Breast epithelium (tissue), 4 donors: ENCODE results near the gene KRTAP10-1. TPM values are rescaled to one million over a fixed set of nuclear protein-coding genes. Genes with fewer than 3 reads are reported as not detected.

Experiments used
- DNase-seq, 2 donors: peaks; one replicate each; pipeline ENCODE4 v3.0.0-alpha.2; 2019; ENCODE audit warnings: low spot score in 2 of 2
- H3K27ac ChIP-seq, 2 donors: fragments of 200-600 bp; sonication (generic) in 1 of 2; one replicate each; pipeline ENCODE4 v1.5.1; 2016 to 2019; ENCODE audit warnings: mild to moderate bottlenecking in 1 of 2
- H3K27me3 ChIP-seq, 2 donors: fragments of 200-600 bp; sonication (generic) in 1 of 2; one replicate each; pipeline versions ENCODE4 v1.5.1 to v1.6.0; 2017 to 2019; ENCODE audit warnings: control low read depth in 1 of 2, mild to moderate bottlenecking in 1 of 2
- H3K36me3 ChIP-seq: fragments of 200-600 bp; one replicate; pipeline ENCODE4 v1.5.1; 2019
- H3K4me1 ChIP-seq, 2 donors: fragments of 200-600 bp; sonication (generic); one replicate each; pipeline ENCODE4 v1.5.1; 2016 to 2019; ENCODE audit warnings: control low read depth in 1 of 2
- H3K4me3 ChIP-seq, 3 donors: fragments of 200-600 bp; sonication (generic); 1 replicate in 2 of 3; 2 replicates in 1 of 3; pipeline ENCODE4 v1.5.1; 2016 to 2019; ENCODE audit warnings: mild to moderate bottlenecking in 3 of 3, moderate library complexity in 2 of 3
- H3K9me3 ChIP-seq, 2 donors: fragments of 200-600 bp; sonication (generic) in 1 of 2; one replicate each; pipeline ENCODE4 v1.5.1; 2016 to 2019; ENCODE audit warnings: control low read depth in 1 of 2
- CTCF ChIP-seq, 3 donors: fragments of 450-650 bp; IDR thresholded peaks; one replicate each; pipeline ENCODE4 v1.5.1; 2016 to 2017; ENCODE audit warnings: antibody characterized with exemption in 3 of 3, mild to moderate bottlenecking in 3 of 3, moderate library complexity in 3 of 3
- POLR2A ChIP-seq: fragments of 450-650 bp; IDR thresholded peaks from one replicate; pipeline ENCODE4 v1.6.1; 2016; ENCODE audit warnings: antibody characterized with exemption, mild to moderate bottlenecking, moderate library complexity
- POLR2AphosphoS5 ChIP-seq, 3 donors: sonication (generic); formaldehyde crosslinking; IDR thresholded peaks; one replicate each; pipeline ENCODE4 v1.6.1; 2017; ENCODE audit warnings: antibody characterized with exemption in 3 of 3
- intact Hi-C: fragments of 100-400 bp; cut with DNase I; formaldehyde crosslinking; loops from one replicate; pipeline ENCODE4 v1.15.1; 2023; ENCODE audit warnings: low total_unique reads
- total RNA-seq, 3 donors: library from RNA; depleted of rRNA; stranded (reverse); fragments of >200 nt; gene quantifications; one replicate each; pipeline ENCODE4 v1.1.0, GENCODE V29; 2016

Gene KRTAP10-1
- total RNA-seq, 3 donors from 2014 or later, result not detected

GRCh38 chr21:44490816-44491215 lies 49.2 kb downstream of the KRTAP10-1 start:
- TF ChIP-seq POLR2AphosphoS5 (IDR thresholded peaks at IDR 0.05) (no peak), POLR2A (no peak), CTCF (IDR thresholded peaks at IDR 0.05) (no peak)

GRCh38 chr21:44490405-44490804 lies 49.6 kb downstream of the KRTAP10-1 start:
- H3K27ac ChIP-seq, result no peak overlapping the region
- TF ChIP-seq CTCF (IDR thresholded peaks at IDR 0.05) (no peak), POLR2AphosphoS5 (IDR thresholded peaks at IDR 0.05) (no peak), POLR2A (no peak)

More at GRCh38 chr21:44490816-44491215, 49.2 kb downstream of the KRTAP10-1 start:
- DNase-seq, result no peak
- no peak overlapping the region for H3K4me3 ChIP-seq
- H3K27ac ChIP-seq, result no peak overlapping the region
- intact Hi-C loops, result no loop called here
- H3K9me3 ChIP-seq, result peaks cover 14 to 20% of the 10 kb centered on the region in 2 donors
- H3K4me1 ChIP-seq, result no peaks in the 10 kb centered on the region
- H3K36me3 ChIP-seq, result no peaks in the 10 kb centered on the region
- no peaks in the 10 kb centered on the region for H3K27me3 ChIP-seq

GRCh38 chr21:44489962-44490361 lies 50.0 kb downstream of the KRTAP10-1 start:
- Histone ChIP-seq H3K36me3 (no peaks in the 10 kb centered on the region), H3K9me3 (peaks cover 14 to 20% of the 10 kb centered on the region in 2 donors), H3K4me3 (no peak overlapping the region), H3K27me3 (peaks cover 0 to 7% of the 10 kb centered on the region in 2 donors), H3K4me1 (no peaks in the 10 kb centered on the region), H3K27ac (no peak overlapping the region)
- intact Hi-C loops, result no loop called here
- no peak for TF ChIP-seq POLR2AphosphoS5 (IDR thresholded peaks at IDR 0.05)
- DNase-seq, result no peak

More at GRCh38 chr21:44490405-44490804, 49.6 kb downstream of the KRTAP10-1 start:
- intact Hi-C loops, result no loop called here
- Histone ChIP-seq H3K9me3 (peaks cover 14 to 20% of the 10 kb centered on the region in 2 donors), H3K4me3 (no peak overlapping the region), H3K4me1 (no peaks in the 10 kb centered on the region), H3K36me3 (no peaks in the 10 kb centered on the region), H3K27me3 (peaks cover 0 to 2% of the 10 kb centered on the region in 2 donors)
- DNase-seq, result no peak

Other genes starting within 250 kb of the KRTAP10-1 start
- gene PFKL, start 240.1 kb downstream of the KRTAP10-1 start, total RNA-seq, result 100 to 1,000 TPM in 1 of 3 donors, 10 to 100 TPM in 2; 80.9 to 101 (median 97.9) TPM
- gene CFAP410, start 200.8 kb downstream of the KRTAP10-1 start, total RNA-seq, result 10 to 100 TPM; 22.2 to 31.1 (median 27.8) TPM
- gene TRPM2, start 186.6 kb downstream of the KRTAP10-1 start, total RNA-seq, result 1 to 10 TPM; 4.3 to 7.9 (median 7.2) TPM
- 1 to 10 TPM; 1.6 to 6.4 (median 2.0) TPM for gene LRRC3, start 84.7 kb downstream of the KRTAP10-1 start, total RNA-seq
- gene KRTAP10-2, start 11.3 kb upstream of the KRTAP10-1 start, total RNA-seq, result not detected
- gene KRTAP10-3, start 18.6 kb upstream of the KRTAP10-1 start, total RNA-seq, result not detected
- not detected for gene KRTAP10-4, start 33.5 kb upstream of the KRTAP10-1 start, total RNA-seq
- not detected for gene KRTAP10-5, start 40.4 kb upstream of the KRTAP10-1 start, total RNA-seq
- gene KRTAP10-6, start 52.3 kb upstream of the KRTAP10-1 start, total RNA-seq, result not detected
- not detected for gene KRTAP10-7, start 60.4 kb upstream of the KRTAP10-1 start, total RNA-seq
- not detected for gene KRTAP10-8, start 71.9 kb upstream of the KRTAP10-1 start, total RNA-seq
- gene KRTAP10-9, start 86.9 kb upstream of the KRTAP10-1 start, total RNA-seq, result not detected
- gene KRTAP10-10, start 97.2 kb upstream of the KRTAP10-1 start, total RNA-seq, result not detected
- not detected for gene KRTAP10-11, start 106.2 kb upstream of the KRTAP10-1 start, total RNA-seq
- gene KRTAP12-4, start 114.5 kb upstream of the KRTAP10-1 start, total RNA-seq, result not detected
- not detected for gene KRTAP12-3, start 117.7 kb upstream of the KRTAP10-1 start, total RNA-seq
- not detected for gene KRTAP12-2, start 126.7 kb upstream of the KRTAP10-1 start, total RNA-seq
- gene KRTAP12-1, start 142.0 kb upstream of the KRTAP10-1 start, total RNA-seq, result not detected
- not detected for gene KRTAP10-12, start 157.0 kb upstream of the KRTAP10-1 start, total RNA-seq
- gene TSPEAR, start 171.4 kb upstream of the KRTAP10-1 start, total RNA-seq, result under 1 TPM in 1 of 3 donors, not detected in 2; 0.15 TPM